Left renal pelvis (tissue), 4 donors: ENCODE results near the gene LYPD6B. TPM values are rescaled to one million over a fixed set of nuclear protein-coding genes. Genes with fewer than 3 reads are reported as not detected.

Experiments used
- DNase-seq, 4 donors: peaks; one replicate each; pipeline ENCODE4 v3.0.0-alpha.2; 2013; ENCODE audit warnings: low read depth in 4 of 4, low spot score in 3 of 4
- polyA plus RNA-seq, 4 donors: library from polyadenylated mRNA; unstranded; fragments of 120-200 nt; gene quantifications; one replicate each; pipeline ENCODE4 v1.2.1, GENCODE V29; 2013; ENCODE audit not compliant: insufficient read length in 4 of 4

Gene LYPD6B
- polyA plus RNA-seq, 4 donors = 0.52 to 35.7 (median 31.3) TPM

- no peak for DNase-seq
Measured at GRCh38 chr2:149037851-149038250, 648 bp upstream of the LYPD6B start.

GRCh38 chr2:149039213-149039724 lies 770 bp downstream of the LYPD6B start:
- no peak for DNase-seq

GRCh38 chr2:149040451-149040850 lies 2.0 kb downstream of the LYPD6B start:
- no peak for DNase-seq

- no peak for DNase-seq
Measured at GRCh38 chr2:149041482-149041881, 3.0 kb downstream of the LYPD6B start.

GRCh38 chr2:149042881-149043280 lies 4.4 kb downstream of the LYPD6B start:
- no peak for DNase-seq

GRCh38 chr2:149044500-149044899 lies 6.0 kb downstream of the LYPD6B start:
- no peak for DNase-seq

- DNase-seq = no peak
Measured at GRCh38 chr2:149047118-149047517, 8.6 kb downstream of the LYPD6B start.

GRCh38 chr2:149049142-149049541 lies 10.6 kb downstream of the LYPD6B start:
- DNase-seq = no peak

GRCh38 chr2:149050188-149050587 lies 11.7 kb downstream of the LYPD6B start:
- DNase-seq = no peak

GRCh38 chr2:149055751-149056150 lies 17.3 kb downstream of the LYPD6B start:
- no peak for DNase-seq

- DNase-seq = no peak
Measured at GRCh38 chr2:149056541-149057255, 18.2 kb downstream of the LYPD6B start.

- DNase-seq = no peak
Measured at GRCh38 chr2:149057401-149057800, 18.9 kb downstream of the LYPD6B start.

GRCh38 chr2:149058936-149059335 lies 20.4 kb downstream of the LYPD6B start:
- no peak for DNase-seq

GRCh38 chr2:149059822-149060221 lies 21.3 kb downstream of the LYPD6B start:
- DNase-seq = no peak

- no peak for DNase-seq
Measured at GRCh38 chr2:149061133-149061745, 22.7 kb downstream of the LYPD6B start.

GRCh38 chr2:149062531-149062930 lies 24.0 kb downstream of the LYPD6B start:
- no peak for DNase-seq

GRCh38 chr2:149063177-149063576 lies 24.7 kb downstream of the LYPD6B start:
- DNase-seq = no peak

GRCh38 chr2:149064365-149064841 lies 25.9 kb downstream of the LYPD6B start:
- DNase-seq = no peak

GRCh38 chr2:149064856-149065630 lies 26.5 kb downstream of the LYPD6B start:
- DNase-seq = no peak

GRCh38 chr2:149068225-149068995 lies 29.9 kb downstream of the LYPD6B start:
- DNase-seq = no peak
